Activated CD4-positive, alpha-beta T cell treated with anti-CD3 and anti-CD28 coated beads, Interleukin-2, Interleukin-6, amounts not matched to agents 100 ng/mL and 50 ng/mL, durations not matched to agents 16 hours and 8 hours (primary cell): ENCODE results near the gene PJVK.
"Not testable (repeated sequence)": the region's sequence is repeated elsewhere in the genome, so short reads cannot be mapped to it uniquely, and the experiment has no call there.

Experiments
- DNase-seq: peaks from one replicate; pipeline ENCODE4 v3.0.0-alpha.2; 2020

PJVK gene

GRCh38 chr2:178436662-178437061 is 14.5 kb upstream of the PJVK start:
- DNase-seq: no peak

GRCh38 chr2:178441426-178441825 is 9.8 kb upstream of the PJVK start:
- DNase-seq: no peak

GRCh38 chr2:178448968-178449661 is 2.1 kb upstream of the PJVK start:
- no peak for DNase-seq

GRCh38 chr2:178449700-178450523 is 1.3 kb upstream of the PJVK start:
- no peak for DNase-seq

- no peak for DNase-seq
These were observed 729 bp upstream of the PJVK start for GRCh38 chr2:178450524-178450773.

GRCh38 chr2:178452334-178452733 is 1.2 kb downstream of the PJVK start:
- no peak for DNase-seq

GRCh38 chr2:178452870-178453269 is 1.7 kb downstream of the PJVK start:
- DNase-seq: no peak

- DNase-seq: no peak
These were observed 4.8 kb downstream of the PJVK start for GRCh38 chr2:178455947-178456346.

- no peak for DNase-seq
These were observed 6.3 kb downstream of the PJVK start for GRCh38 chr2:178457390-178457886.

- no peak for DNase-seq
These were observed 18.2 kb downstream of the PJVK start for GRCh38 chr2:178469219-178469849.

GRCh38 chr2:178471313-178471712 is 20.1 kb downstream of the PJVK start:
- DNase-seq: not testable (repeated sequence)

- DNase-seq: no peak
These were observed 22.2 kb downstream of the PJVK start for GRCh38 chr2:178473373-178473772.

GRCh38 chr2:178473931-178474330 is 22.8 kb downstream of the PJVK start:
- DNase-seq: no peak

- no peak for DNase-seq
These were observed 23.4 kb downstream of the PJVK start for GRCh38 chr2:178474560-178474959.

- no peak for DNase-seq
These were observed 25.3 kb downstream of the PJVK start for GRCh38 chr2:178476477-178476876.

GRCh38 chr2:178477443-178478129 is 26.4 kb downstream of the PJVK start:
- DNase-seq: no peak

- peak; percentile 29 for DNase-seq
These were observed 26.9 kb downstream of the PJVK start for GRCh38 chr2:178478130-178478438.

- peak; percentile 88 for DNase-seq
These were observed 27.5 kb downstream of the PJVK start, which contains the start of gene FKBP7 for GRCh38 chr2:178478439-178479274. FKBP7 (minus strand) TSS chr2:178478600; CDS start chr2:178478499, 101 bp downstream.

- DNase-seq: no peak
These were observed 28.1 kb downstream of the PJVK start for GRCh38 chr2:178479275-178479616.

- DNase-seq: no peak
These were observed 28.6 kb downstream of the PJVK start for GRCh38 chr2:178479758-178480226.

- DNase-seq: peak; percentile 90
These were observed 29.3 kb downstream of the PJVK start, which contains the start of gene PLEKHA3 for GRCh38 chr2:178480227-178481181. PLEKHA3 (plus strand) TSS chr2:178480457; CDS start chr2:178480870, 413 bp downstream.
